GM23338 (cell line): Measurements from ENCODE around the gene JAM3.

Source experiments
- CREB1 ChIP-seq: fragments of 250-450 bp; sonication (Bioruptor Pico); IDR thresholded peaks from 2 replicates; pipeline ENCODE4 v1.5.0; 2020; ENCODE audit warnings: low read depth, mild to moderate bottlenecking, moderate library complexity
- EZH2 ChIP-seq: fragments of 200-600 bp; sonication (generic); IDR thresholded peaks from one replicate; pipeline ENCODE4 v1.8.0; 2017; ENCODE audit warnings: antibody characterized with exemption, mild to moderate bottlenecking, low read depth; ENCODE audit not compliant: unreplicated experiment
- TF ChIP-seq, protein P1 (sequence below), 2 experiments: fragments of 200-600 bp in 1 of 2; sonication (generic) in 1 of 2; conservative IDR thresholded peaks; 2 replicates each; pipeline versions ENCODE4 v1.5.1 to v1.6.1; 2016 to 2017; ENCODE audit warnings: antibody characterized with exemption in 2 of 2, low read depth in 2 of 2, mild to moderate bottlenecking in 2 of 2, moderate library complexity in 1 of 2

DNA sequence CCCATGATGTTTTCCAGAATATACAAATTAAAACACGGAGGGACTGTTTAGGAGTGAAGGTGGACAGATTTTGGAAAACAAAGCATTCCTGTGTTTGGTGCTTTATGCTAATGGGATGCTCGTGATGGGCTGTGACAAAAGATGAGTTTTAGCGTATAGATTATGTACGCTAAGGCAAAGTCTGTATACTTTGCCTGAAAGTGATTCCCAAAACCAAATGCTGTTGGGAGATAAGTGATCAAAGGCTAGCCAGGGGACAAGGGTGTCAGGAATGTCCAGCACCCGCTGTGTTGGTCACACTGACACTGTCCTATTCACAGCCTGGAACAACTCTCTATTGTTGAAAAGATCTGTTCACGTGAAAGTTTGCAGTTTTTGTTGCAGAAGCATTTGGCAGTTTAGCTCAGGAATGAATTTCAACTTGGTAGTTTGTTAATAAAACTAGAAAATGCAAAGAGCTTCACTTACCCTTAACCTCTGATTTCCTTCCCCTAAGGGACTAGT lies 1.5 kb downstream of the JAM3 start:
- TF ChIP-seq, protein P1, sequence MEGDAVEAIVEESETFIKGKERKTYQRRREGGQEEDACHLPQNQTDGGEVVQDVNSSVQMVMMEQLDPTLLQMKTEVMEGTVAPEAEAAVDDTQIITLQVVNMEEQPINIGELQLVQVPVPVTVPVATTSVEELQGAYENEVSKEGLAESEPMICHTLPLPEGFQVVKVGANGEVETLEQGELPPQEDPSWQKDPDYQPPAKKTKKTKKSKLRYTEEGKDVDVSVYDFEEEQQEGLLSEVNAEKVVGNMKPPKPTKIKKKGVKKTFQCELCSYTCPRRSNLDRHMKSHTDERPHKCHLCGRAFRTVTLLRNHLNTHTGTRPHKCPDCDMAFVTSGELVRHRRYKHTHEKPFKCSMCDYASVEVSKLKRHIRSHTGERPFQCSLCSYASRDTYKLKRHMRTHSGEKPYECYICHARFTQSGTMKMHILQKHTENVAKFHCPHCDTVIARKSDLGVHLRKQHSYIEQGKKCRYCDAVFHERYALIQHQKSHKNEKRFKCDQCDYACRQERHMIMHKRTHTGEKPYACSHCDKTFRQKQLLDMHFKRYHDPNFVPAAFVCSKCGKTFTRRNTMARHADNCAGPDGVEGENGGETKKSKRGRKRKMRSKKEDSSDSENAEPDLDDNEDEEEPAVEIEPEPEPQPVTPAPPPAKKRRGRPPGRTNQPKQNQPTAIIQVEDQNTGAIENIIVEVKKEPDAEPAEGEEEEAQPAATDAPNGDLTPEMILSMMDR (conservative IDR thresholded peaks at IDR 0.05; ENCODE audit: low read depth in 2 of 2): no peak
- TF ChIP-seq EZH2 (no peak), CREB1 (no peak)
